H1 (cell line): ENCODE results near the gene TMEM183A. TPM values are rescaled to one million over a fixed set of nuclear protein-coding genes. Genes with fewer than 3 reads are reported as not detected.

Experiments used
- CTCF ChIA-PET: fragments of 300-600 bp; sonication (Branson Sonifier 250); formaldehyde crosslinking; loops from one replicate; lab custom pipeline; 2021; ENCODE audit not compliant: partially characterized antibody; lab: Charles Lee
- POLR2A ChIA-PET: fragments of 300-600 bp; sonication (Branson Sonifier 250); formaldehyde crosslinking; loops from one replicate; lab custom pipeline; 2021; ENCODE audit warnings: inconsistent platforms; ENCODE audit not compliant: partially characterized antibody; lab: Charles Lee
- DNase-seq, 2 experiments: peaks; one replicate each; pipeline versions ENCODE4 v3.0.0 to v3.0.0-alpha.2; 2010 to 2022; ENCODE audit warnings: low spot score in 2 of 2, low read depth in 1 of 2, mixed read lengths in 1 of 2
- FAIRE-seq: peaks from 2 replicates; lab custom pipeline; 2011; peaks lifted over from hg19 to GRCh38; lab: Jason Lieb, UNC
- H2AFZ ChIP-seq: 2 replicates; pipeline ENCODE4 v1.8.1; 2012; ENCODE audit warnings: low read length, inconsistent platforms
- H2AK5ac ChIP-seq: 2 replicates; pipeline ENCODE4 v1.6.1; 2013; ENCODE audit warnings: low read depth, low read length
- H2BK120ac ChIP-seq: replicated peaks from 2 replicates; pipeline ENCODE3; 2013; ENCODE audit warnings: low read depth, low read length, inconsistent platforms
- H2BK12ac ChIP-seq: 2 replicates; pipeline ENCODE4 v1.6.1; 2013; ENCODE audit warnings: low read depth, low read length
- H2BK15ac ChIP-seq: 2 replicates; pipeline ENCODE4 v1.6.1; 2013; ENCODE audit warnings: low read length
- H2BK20ac ChIP-seq: 2 replicates; pipeline ENCODE4 v1.6.1; 2013; ENCODE audit warnings: low read length
- H2BK5ac ChIP-seq: 2 replicates; pipeline ENCODE4 v1.6.1; 2013; ENCODE audit warnings: low read depth, low read length
- H3K14ac ChIP-seq: 2 replicates; pipeline ENCODE4 v1.6.1; 2013; ENCODE audit warnings: inconsistent platforms; ENCODE audit not compliant: insufficient read length
- H3K18ac ChIP-seq: 2 replicates; pipeline ENCODE4 v1.6.1; 2013; ENCODE audit warnings: low read length; ENCODE audit errors: extremely low read depth
- H3K23ac ChIP-seq: 2 replicates; pipeline ENCODE4 v1.6.1; 2013; ENCODE audit warnings: inconsistent platforms; ENCODE audit not compliant: insufficient read length
- H3K23me2 ChIP-seq: 2 replicates; pipeline ENCODE4 v1.6.1; 2013; ENCODE audit warnings: low read depth, low read length
- H3K27ac ChIP-seq: 2 replicates; pipeline ENCODE4 v1.6.1; 2011; ENCODE audit warnings: low read depth, low read length, inconsistent platforms
- H3K27me3 ChIP-seq, 4 experiments: replicated peaks in 1 of 4; 1 replicate in 1 of 4; 2 replicates in 3 of 4; pipeline versions ENCODE4 v1.6.1 to v1.8.1; 2011 to 2013; ENCODE audit warnings: low read length in 3 of 4, mild to moderate bottlenecking in 3 of 4, inconsistent platforms in 2 of 4, mixed read lengths in 2 of 4, moderate library complexity in 1 of 4; ENCODE audit not compliant: control insufficient read depth in 3 of 4, insufficient read depth in 3 of 4; ENCODE audit errors: extremely low read depth in 1 of 4
- H3K36me3 ChIP-seq, 4 experiments: 2 replicates each; pipeline versions ENCODE4 v1.6.1 to v1.8.1; 2011 to 2013; ENCODE audit warnings: mild to moderate bottlenecking in 4 of 4, low read length in 3 of 4, moderate library complexity in 2 of 4, control low read depth in 1 of 4, inconsistent platforms in 1 of 4; ENCODE audit not compliant: insufficient read depth in 4 of 4, control insufficient read depth in 2 of 4
- H3K4ac ChIP-seq: replicated peaks from 2 replicates; pipeline ENCODE3; 2013; ENCODE audit warnings: low read length, low read depth, mixed read lengths, inconsistent platforms; ENCODE audit not compliant: insufficient read length
- H3K4me1 ChIP-seq, 4 experiments: replicated peaks in 1 of 4; 1 replicate in 1 of 4; 2 replicates in 3 of 4; pipeline versions ENCODE4 v1.6.1 to v1.8.1; 2011 to 2013; ENCODE audit warnings: low read length in 3 of 4, inconsistent platforms in 2 of 4, mixed read lengths in 1 of 4; ENCODE audit not compliant: insufficient read depth in 4 of 4, control insufficient read depth in 3 of 4
- H3K4me2 ChIP-seq, 2 experiments: 2 replicates each; pipeline versions ENCODE4 v1.6.1 to v1.8.1; 2011 to 2013; ENCODE audit warnings: low read depth in 2 of 2, low read length in 2 of 2, control low read depth in 1 of 2, inconsistent platforms in 1 of 2, mild to moderate bottlenecking in 1 of 2; ENCODE audit not compliant: insufficient read depth in 1 of 2
- H3K4me3 ChIP-seq, 4 experiments: fragments of 200-600, 300-600 bp in 1 of 4; sonication (generic), shearing (Covaris generic), sonication (Bioruptor Twin) in 1 of 4; 2 replicates each; pipeline versions ENCODE4 v1.5.1 to v1.8.1; 2011 to 2016; ENCODE audit warnings: low read length in 4 of 4, low read depth in 3 of 4, control low read depth in 2 of 4, inconsistent platforms in 2 of 4, mild to moderate bottlenecking in 2 of 4, mixed read lengths in 1 of 4, moderate library complexity in 1 of 4; ENCODE audit not compliant: insufficient read depth in 2 of 4; ENCODE audit errors: extremely low read depth in 1 of 4
- H3K56ac ChIP-seq: replicated peaks from 2 replicates; pipeline ENCODE3; 2013; ENCODE audit warnings: low read depth, mild to moderate bottlenecking, mixed read lengths, low read length, inconsistent platforms; ENCODE audit not compliant: insufficient read length
- H3K79me1 ChIP-seq: 2 replicates; pipeline ENCODE4 v1.6.1; 2013; ENCODE audit warnings: low read depth, low read length, control low read depth
- H3K79me2 ChIP-seq, 2 experiments: 2 replicates each; pipeline versions ENCODE4 v1.6.1 to v1.8.1; 2012 to 2013; ENCODE audit warnings: low read length in 2 of 2, mild to moderate bottlenecking in 2 of 2, inconsistent platforms in 1 of 2; ENCODE audit not compliant: insufficient read depth in 2 of 2, control insufficient read depth in 1 of 2
- H3K9ac ChIP-seq, 4 experiments: replicated peaks in 1 of 4; 1 replicate in 1 of 4; 2 replicates in 3 of 4; pipeline versions ENCODE4 v1.6.1 to v1.8.1; 2011 to 2013; ENCODE audit warnings: low read depth in 3 of 4, low read length in 3 of 4, control low read depth in 2 of 4, mild to moderate bottlenecking in 2 of 4, moderate library complexity in 2 of 4, inconsistent platforms in 1 of 4; ENCODE audit errors: extremely low read depth in 1 of 4
- H3K9me3 ChIP-seq, 2 experiments: 2 replicates each; pipeline versions ENCODE4 v1.6.1 to v1.8.1; 2012 to 2013; ENCODE audit warnings: mild to moderate bottlenecking in 2 of 2, moderate library complexity in 2 of 2, control low read depth in 1 of 2, inconsistent platforms in 1 of 2, low read depth in 1 of 2, low read length in 1 of 2, mixed read lengths in 1 of 2; ENCODE audit not compliant: insufficient read depth in 2 of 2
- H4K20me1 ChIP-seq, 2 experiments: replicated peaks in 1 of 2; 2 replicates each; pipeline versions ENCODE3 to v1.8.1; 2011 to 2013; ENCODE audit warnings: inconsistent platforms in 2 of 2, low read length in 2 of 2, mild to moderate bottlenecking in 1 of 2; ENCODE audit not compliant: insufficient read depth in 2 of 2, control insufficient read depth in 1 of 2
- H4K5ac ChIP-seq: 2 replicates; pipeline ENCODE4 v1.6.1; 2013; ENCODE audit warnings: low read length, low read depth, mixed read lengths, inconsistent platforms; ENCODE audit not compliant: insufficient read length
- H4K8ac ChIP-seq: 2 replicates; pipeline ENCODE4 v1.8.0; 2013; ENCODE audit warnings: mild to moderate bottlenecking, moderate library complexity, low read length, inconsistent platforms; ENCODE audit not compliant: insufficient read depth; ENCODE audit errors: extremely low read depth
- H4K91ac ChIP-seq: replicated peaks from 2 replicates; pipeline ENCODE3; 2013; ENCODE audit warnings: low read length, mixed read lengths, inconsistent platforms; ENCODE audit not compliant: insufficient read length
- RAD21 ChIP-seq, 2 experiments: IDR thresholded peaks in 1 of 2; conservative IDR thresholded peaks in 1 of 2; 2 replicates each; pipeline ENCODE4 v1.6.1; 2011; ENCODE audit warnings: low read depth in 2 of 2, low read length in 2 of 2, improper control_type of control experiment in 1 of 2, inconsistent platforms in 1 of 2, mild to moderate bottlenecking in 1 of 2, moderate library complexity in 1 of 2
- SIN3A ChIP-seq, 2 experiments: IDR thresholded peaks in 1 of 2; conservative IDR thresholded peaks in 1 of 2; 2 replicates each; pipeline ENCODE4 v1.6.1; 2011 to 2012; ENCODE audit warnings: low read length in 2 of 2, improper control_type of control experiment in 1 of 2, low read depth in 1 of 2, mild to moderate bottlenecking in 1 of 2
- TAF1 ChIP-seq: IDR thresholded peaks from 2 replicates; pipeline ENCODE4 v1.6.1; 2011; ENCODE audit warnings: mild to moderate bottlenecking, low read depth, low read length
- WGBS, 2 experiments: shearing (Covaris generic) in 1 of 2; methylation state at CpG; one replicate each; pipeline versions ENCODE4 v1.1.6 to v1.1.7; 2013 to 2015; ENCODE audit warnings: low lambda C conversion rate in 2 of 2, mixed read lengths in 2 of 2, inconsistent platforms in 1 of 2, low coverage in 1 of 2, missing lambda C conversion rate in 1 of 2; ENCODE audit not compliant: insufficient replicate concordance in 2 of 2, insufficient coverage in 1 of 2, insufficient read length in 1 of 2; ENCODE audit errors: extremely low coverage in 1 of 2, missing lambda C conversion rate in 1 of 2; 5-methylcytosine and 5-hydroxymethylcytosine counted together
- polyA plus RNA-seq, 7 experiments: library from polyadenylated mRNA; depleted of rRNA in 3 of 7; stranded (reverse) in 5 of 7; unstranded in 2 of 7; fragments of >200 nt in 5 of 7; fragments of 200-250 nt in 2 of 7; gene quantifications; 1 replicate in 5 of 7; 2 replicates in 1 of 7; 4 replicates in 1 of 7; pipeline versions ENCODE4 v1.2.1 to v1.2.3, GENCODE V29; 2011 to 2013; ENCODE audit warnings: missing spikeins in 2 of 7, mixed read lengths in 2 of 7
- total RNA-seq: library from RNA; stranded (reverse); fragmentation: NEBNext Ultra II Directional; extraction: Animal tissue kit (Norgen Biotek cat#: 25700); gene quantifications from 2 replicates; pipeline ENCODE4 v1.2.1, GENCODE V29; 2021
- TF ChIP-seq, protein P1 (sequence below), 3 experiments: IDR thresholded peaks; 1 replicate in 2 of 3; 2 replicates in 1 of 3; pipeline versions ENCODE4 v1.5.1 to v1.6.1; 2011; ENCODE audit warnings: low read length in 3 of 3, mild to moderate bottlenecking in 3 of 3, inconsistent platforms in 2 of 3, low read depth in 1 of 3, moderate library complexity in 1 of 3; ENCODE audit not compliant: insufficient read depth in 1 of 3; ENCODE audit errors: control extremely low read depth in 1 of 3

TMEM183A gene
- total and polyA plus RNA-seq, 2 of the 8 experiments (the other 6 are each of a cell fraction or from before 2014, with no cell fraction given), result 107 to 173 TPM

DNA sequence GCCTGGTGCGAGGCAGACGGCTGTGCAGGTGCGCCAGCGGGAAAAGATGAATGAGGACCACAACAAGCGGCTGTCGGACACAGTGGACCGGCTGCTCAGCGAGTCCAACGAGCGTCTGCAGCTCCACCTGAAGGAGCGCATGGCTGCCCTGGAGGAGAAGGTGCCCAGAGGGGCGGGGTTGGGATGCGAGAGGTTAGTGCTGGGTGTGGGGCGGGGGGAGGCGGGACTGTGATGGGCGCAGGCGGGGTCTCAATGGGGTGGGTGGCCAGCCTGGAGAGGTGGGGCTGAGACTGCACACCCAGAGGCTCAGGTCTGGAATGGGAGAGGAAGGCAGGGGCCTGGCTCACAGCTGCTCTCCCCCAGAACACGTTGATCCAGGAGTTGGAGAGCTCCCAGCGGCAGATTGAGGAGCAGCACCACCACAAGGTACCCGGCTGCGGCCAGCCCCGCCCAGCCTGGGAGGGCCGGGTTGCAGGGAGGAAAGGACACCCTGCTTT is 41.4 kb downstream of the TMEM183A start:
- Histone ChIP-seq H3K4me2 (no peak overlapping the region; a peak in 1 of 4 replicates), H3K4me3 (no peak overlapping the region), H3K4ac (no peak overlapping the region), H3K36me3 (no peaks in the 10 kb centered on the region; a peak in 2 of 8 replicates), H3K79me2 (no peaks in the 10 kb centered on the region), H3K14ac (no peak overlapping the region), H3K56ac (no peak overlapping the region), H3K18ac (peak overlapping the region; percentile 48; the same call in 1 of the 2 replicates), H2BK15ac (0 out of 2 replicates have a peak overlapping the region, but pooled peaks have one; percentile 81), H3K27me3 (no peaks in the 10 kb centered on the region), H4K20me1 (no peaks in the 10 kb centered on the region), H2BK20ac (no peak overlapping the region), H4K8ac (peak overlapping the region; percentile 38; the same call in 1 of the 2 replicates), H3K23me2 (no peaks in the 10 kb centered on the region), H2BK120ac (no peak overlapping the region), H4K5ac (no peak overlapping the region), H3K79me1 (no peaks in the 10 kb centered on the region), H3K23ac (no peak overlapping the region), H3K9ac (no peak overlapping the region), H2BK5ac (0 out of 2 replicates have a peak overlapping the region, but pooled peaks have one; percentile 16), H4K91ac (peak overlapping the region; percentile 16), H3K4me1 (peaks cover 2 to 21% (median 8%) of the 10 kb centered on the region in 4 experiments), H2AK5ac (no peak overlapping the region), H2BK12ac (peak overlapping the region; percentile 50; the same call in 1 of the 2 replicates), H3K9me3 (no peaks in the 10 kb centered on the region), H3K27ac (no peak overlapping the region), H2AFZ (no peak overlapping the region)
- TF ChIP-seq SIN3A (conservative IDR thresholded peaks at IDR 0.05 in 1 of 2, IDR thresholded peaks at IDR 0.05 in 1 of 2; ENCODE audit: low read depth in 1 of 2, low read length in 2 of 2) (peak in 1 of 2 experiments; percentile 66; a peak in 1 of 4 replicates), RAD21 (IDR thresholded peaks at IDR 0.05 in 1 of 2, conservative IDR thresholded peaks at IDR 0.05 in 1 of 2; ENCODE audit: low read depth in 2 of 2, low read length in 2 of 2) (peak; percentile 23 to 32; a peak in 2 of 4 replicates), TAF1 (no peak)
- TF ChIP-seq, protein P1, sequence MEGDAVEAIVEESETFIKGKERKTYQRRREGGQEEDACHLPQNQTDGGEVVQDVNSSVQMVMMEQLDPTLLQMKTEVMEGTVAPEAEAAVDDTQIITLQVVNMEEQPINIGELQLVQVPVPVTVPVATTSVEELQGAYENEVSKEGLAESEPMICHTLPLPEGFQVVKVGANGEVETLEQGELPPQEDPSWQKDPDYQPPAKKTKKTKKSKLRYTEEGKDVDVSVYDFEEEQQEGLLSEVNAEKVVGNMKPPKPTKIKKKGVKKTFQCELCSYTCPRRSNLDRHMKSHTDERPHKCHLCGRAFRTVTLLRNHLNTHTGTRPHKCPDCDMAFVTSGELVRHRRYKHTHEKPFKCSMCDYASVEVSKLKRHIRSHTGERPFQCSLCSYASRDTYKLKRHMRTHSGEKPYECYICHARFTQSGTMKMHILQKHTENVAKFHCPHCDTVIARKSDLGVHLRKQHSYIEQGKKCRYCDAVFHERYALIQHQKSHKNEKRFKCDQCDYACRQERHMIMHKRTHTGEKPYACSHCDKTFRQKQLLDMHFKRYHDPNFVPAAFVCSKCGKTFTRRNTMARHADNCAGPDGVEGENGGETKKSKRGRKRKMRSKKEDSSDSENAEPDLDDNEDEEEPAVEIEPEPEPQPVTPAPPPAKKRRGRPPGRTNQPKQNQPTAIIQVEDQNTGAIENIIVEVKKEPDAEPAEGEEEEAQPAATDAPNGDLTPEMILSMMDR (IDR thresholded peaks at IDR 0.05; ENCODE audit: control extremely low read depth in 1 of 3, insufficient read depth in 1 of 3, low read depth in 1 of 3, low read length in 3 of 3), result peak; percentile 40 to 52 (median 43)
- CTCF ChIA-PET, result interaction anchor here (0.9 to 49.7 kb wide), 15 partner anchors 6 to 221 kb away, joined by 3 to 1089 read pairs (median 6); partner anchors contain the start of genes ADORA1, MYBPH, MYOG and PPFIA4
- 70% methylated on average over 16 of the region's 23 CpGs; no CpG with 5 or more reads in 1 of the 2 experiments for WGBS, 2 experiments
- peak; percentile 58 for FAIRE-seq
- peak in 1 of 2 experiments; percentile 83 for DNase-seq
- POLR2A ChIA-PET, result interaction anchor here (0.6 to 1.4 kb wide), 6 partner anchors 8 to 42 kb away, joined by 3 to 6 read pairs (median 3); partner anchors contain the start of gene TMEM183A
